ENCODE data around the gene HSPA4. TPM values are rescaled to one million over a fixed set of nuclear protein-coding genes. Genes with fewer than 3 reads are reported as not detected.
A peak's percentile ranks its signal among the peaks of the same experiment; 100 is the strongest.

HSPA4 gene
- total RNA-seq, 4 donors from 2014 or later, result 32.8 to 48.3 (median 45.4) TPM

DNA sequence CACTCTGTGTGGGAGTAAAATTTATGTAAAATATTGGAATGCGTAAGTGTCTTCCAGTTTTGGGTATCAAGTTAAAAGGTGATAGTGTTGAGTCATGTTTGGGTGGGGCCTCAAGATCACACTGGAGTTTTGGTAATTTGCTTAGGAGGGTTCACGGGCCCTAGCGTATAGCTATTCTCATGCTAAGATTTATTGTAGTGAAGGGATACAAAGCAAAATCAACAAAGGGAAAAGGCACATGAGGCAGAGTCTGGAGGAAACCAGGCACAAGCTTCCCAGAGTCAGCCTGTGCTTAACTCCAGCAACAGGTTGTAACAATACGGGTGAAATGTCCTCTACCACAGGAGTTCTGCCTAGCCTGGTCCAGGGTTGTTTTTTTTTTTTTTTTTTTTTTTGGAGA lies 20.2 kb downstream of the HSPA4 start:
- Histone ChIP-seq H3K27ac (no peak overlapping the region), H3K9me3 (no peaks in the 10 kb centered on the region), H3K4me1 (no peaks in the 10 kb centered on the region), H3K36me3 (peaks cover 0 to 64% (median 30%) of the 10 kb centered on the region in 3 donors), H3K27me3 (no peaks in the 10 kb centered on the region), H3K4me3 (no peak overlapping the region)
- no peak for DNase-seq (ENCODE audit: low spot score in 2 of 2)
- 91 to 92% methylated on average over 4 of the region's 4 CpGs for WGBS, 2 donors
- TF ChIP-seq EP300 (IDR thresholded peaks at IDR 0.05) (no peak), POLR2A (IDR thresholded peaks at IDR 0.05) (no peak)
- TF ChIP-seq, protein P1, sequence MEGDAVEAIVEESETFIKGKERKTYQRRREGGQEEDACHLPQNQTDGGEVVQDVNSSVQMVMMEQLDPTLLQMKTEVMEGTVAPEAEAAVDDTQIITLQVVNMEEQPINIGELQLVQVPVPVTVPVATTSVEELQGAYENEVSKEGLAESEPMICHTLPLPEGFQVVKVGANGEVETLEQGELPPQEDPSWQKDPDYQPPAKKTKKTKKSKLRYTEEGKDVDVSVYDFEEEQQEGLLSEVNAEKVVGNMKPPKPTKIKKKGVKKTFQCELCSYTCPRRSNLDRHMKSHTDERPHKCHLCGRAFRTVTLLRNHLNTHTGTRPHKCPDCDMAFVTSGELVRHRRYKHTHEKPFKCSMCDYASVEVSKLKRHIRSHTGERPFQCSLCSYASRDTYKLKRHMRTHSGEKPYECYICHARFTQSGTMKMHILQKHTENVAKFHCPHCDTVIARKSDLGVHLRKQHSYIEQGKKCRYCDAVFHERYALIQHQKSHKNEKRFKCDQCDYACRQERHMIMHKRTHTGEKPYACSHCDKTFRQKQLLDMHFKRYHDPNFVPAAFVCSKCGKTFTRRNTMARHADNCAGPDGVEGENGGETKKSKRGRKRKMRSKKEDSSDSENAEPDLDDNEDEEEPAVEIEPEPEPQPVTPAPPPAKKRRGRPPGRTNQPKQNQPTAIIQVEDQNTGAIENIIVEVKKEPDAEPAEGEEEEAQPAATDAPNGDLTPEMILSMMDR (IDR thresholded peaks at IDR 0.05), result no peak

DNA sequence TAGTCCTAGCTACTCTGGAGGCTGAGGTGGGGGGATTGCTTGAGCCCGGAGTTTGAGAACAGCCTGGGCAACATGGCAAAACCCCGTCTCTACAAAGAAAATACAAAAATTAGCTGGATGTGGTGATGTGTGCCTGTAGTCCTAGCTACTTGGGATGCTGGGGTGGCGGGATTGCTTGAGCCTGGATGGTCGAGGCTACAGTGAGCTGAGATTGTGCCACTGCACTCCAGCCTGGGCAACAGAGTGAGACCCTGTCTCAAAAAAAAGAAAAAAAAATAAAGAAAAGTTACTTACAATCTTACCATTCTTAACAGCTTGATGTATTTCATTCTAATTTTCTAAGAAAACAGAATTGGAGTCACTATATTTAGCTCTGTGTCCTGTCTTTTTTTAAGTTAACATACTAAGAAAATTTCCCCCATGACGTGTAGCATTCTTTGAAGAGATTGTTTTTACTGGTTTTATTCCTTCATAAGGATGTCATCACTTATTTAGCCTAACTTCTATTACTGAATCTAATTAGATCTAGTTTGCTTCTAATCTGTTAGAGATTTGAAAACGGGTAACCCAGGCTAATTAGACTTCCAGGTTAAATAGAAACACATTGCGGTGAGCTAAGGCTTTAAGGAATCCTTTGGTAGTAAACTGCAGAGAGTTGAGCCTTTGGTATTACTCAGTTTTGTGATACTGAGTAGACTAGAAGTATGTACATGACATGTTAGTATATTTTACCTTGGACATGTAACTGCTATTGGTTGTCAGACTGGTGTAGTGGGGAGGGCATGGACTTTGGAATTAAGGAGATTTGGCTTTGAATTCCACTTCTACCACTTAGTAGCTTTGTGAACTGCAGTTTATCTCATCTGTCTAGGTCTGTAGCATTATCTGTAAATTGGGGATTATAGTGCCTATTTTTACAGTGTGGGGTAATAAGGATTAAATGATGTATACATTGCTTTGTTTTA lies 24.0 kb downstream of the HSPA4 start:
- WGBS, 2 donors, result 76 to 77% methylated on average over 7 of the region's 7 CpGs
- H3K9me3 ChIP-seq, result no peaks in the 10 kb centered on the region
- no peaks in the 10 kb centered on the region for H3K27me3 ChIP-seq
- H3K4me3 ChIP-seq, result no peak overlapping the region
- H3K4me1 ChIP-seq, result peaks cover 0 to under 1% (median 0%) of the 10 kb centered on the region in 4 donors
- H3K27ac ChIP-seq, result no peak overlapping the region
- H3K36me3 ChIP-seq, result peaks cover 0 to 48% (median 18%) of the 10 kb centered on the region in 3 donors
- TF ChIP-seq, protein P1 (IDR thresholded peaks at IDR 0.05), result no peak
- TF ChIP-seq POLR2A (IDR thresholded peaks at IDR 0.05) (no peak), EP300 (IDR thresholded peaks at IDR 0.05) (no peak)
- DNase-seq (ENCODE audit: low spot score in 2 of 2), result no peak

DNA sequence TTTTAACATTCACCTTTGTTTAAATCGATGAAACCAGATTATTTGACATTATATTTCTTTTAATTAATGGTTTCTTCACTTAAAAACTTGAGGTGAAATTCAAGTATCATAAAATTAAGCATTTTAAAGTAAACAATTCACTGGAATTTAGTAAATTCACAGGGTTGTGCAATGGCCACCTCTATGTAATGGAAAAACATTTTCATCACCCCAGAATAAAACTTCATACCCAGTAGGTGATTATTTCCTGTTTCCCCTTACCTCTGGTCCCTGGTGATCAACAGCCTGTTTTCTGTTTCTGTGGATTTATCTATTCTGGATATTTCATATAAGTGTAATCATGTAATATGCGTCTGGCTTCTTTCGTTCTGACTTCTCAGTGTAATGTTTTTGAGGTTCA lies 27.2 kb downstream of the HSPA4 start:
- TF ChIP-seq EP300 (IDR thresholded peaks at IDR 0.05) (no peak), POLR2A (IDR thresholded peaks at IDR 0.05) (no peak)
- TF ChIP-seq, protein P1 (IDR thresholded peaks at IDR 0.05), result no peak
- Histone ChIP-seq H3K36me3 (peaks cover 0 to 28% (median 8%) of the 10 kb centered on the region in 3 donors), H3K27ac (no peak overlapping the region), H3K4me1 (peaks cover 0 to 6% (median 0%) of the 10 kb centered on the region in 4 donors), H3K27me3 (no peaks in the 10 kb centered on the region), H3K4me3 (no peak overlapping the region), H3K9me3 (no peaks in the 10 kb centered on the region)
- no peak for DNase-seq (ENCODE audit: low spot score in 2 of 2)
- WGBS, 2 donors, result 96 to 97% methylated on average over 3 of the region's 3 CpGs

DNA sequence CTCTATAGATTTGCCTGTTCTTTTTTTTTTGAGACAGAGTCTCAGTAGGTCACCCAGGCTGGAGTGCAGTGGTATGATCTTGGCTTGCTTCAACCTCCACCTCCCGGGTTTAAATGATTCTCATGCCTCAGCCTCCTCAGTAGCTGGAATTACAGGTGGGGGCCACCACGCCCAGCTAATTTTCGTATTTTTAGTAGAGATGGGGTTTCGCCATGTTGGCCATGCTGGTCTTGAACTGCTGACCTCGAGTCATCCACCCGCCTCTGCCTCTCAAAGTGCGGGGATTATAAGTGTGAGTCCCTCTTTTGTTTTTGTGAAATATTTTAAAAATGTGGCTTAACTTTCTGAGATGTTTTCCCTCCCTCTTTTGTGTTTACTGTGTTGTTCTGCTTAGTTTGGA lies 29.2 kb downstream of the HSPA4 start:
- Histone ChIP-seq H3K27me3 (no peaks in the 10 kb centered on the region), H3K27ac (peak overlapping the region in 1 of 4 donors; percentile 5), H3K4me3 (no peak overlapping the region), H3K4me1 (peaks cover 0 to 6% (median 0%) of the 10 kb centered on the region in 4 donors), H3K36me3 (peaks cover 0 to 28% (median 8%) of the 10 kb centered on the region in 3 donors), H3K9me3 (no peaks in the 10 kb centered on the region)
- no peak for TF ChIP-seq EP300 (IDR thresholded peaks at IDR 0.05)
- TF ChIP-seq, protein P1 (IDR thresholded peaks at IDR 0.05), result no peak
- no peak for TF ChIP-seq POLR2A (IDR thresholded peaks at IDR 0.05)
- 61 to 72% methylated on average over 7 of the region's 7 CpGs for WGBS, 2 donors
- DNase-seq (ENCODE audit: low spot score in 2 of 2), result no peak

DNA sequence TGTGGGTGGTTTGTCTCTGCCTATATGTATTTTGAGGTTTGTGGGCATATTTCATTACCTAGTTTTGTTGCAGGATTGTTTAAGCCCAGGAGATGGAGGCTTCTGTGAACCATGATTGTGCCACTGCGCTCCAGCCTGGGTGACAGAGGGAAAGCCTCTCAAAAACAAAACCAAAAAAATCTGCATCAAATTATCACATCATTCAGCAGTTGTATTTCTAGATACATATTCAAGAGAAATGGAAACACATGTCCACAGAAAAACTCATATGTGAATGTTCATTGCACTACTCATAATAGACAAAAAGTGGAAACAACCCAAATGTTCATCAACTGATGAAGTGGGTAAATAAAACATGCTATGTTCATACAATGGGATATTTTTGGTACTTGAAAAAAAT lies 29.9 kb downstream of the HSPA4 start:
- H3K4me3 ChIP-seq, result no peak overlapping the region
- no peak for TF ChIP-seq EP300 (IDR thresholded peaks at IDR 0.05)
- TF ChIP-seq POLR2A (IDR thresholded peaks at IDR 0.05), result no peak
- TF ChIP-seq, protein P1 (IDR thresholded peaks at IDR 0.05), result no peak
- H3K36me3 ChIP-seq, result peaks cover 0 to 28% (median 7%) of the 10 kb centered on the region in 3 donors
- 86 to 88% methylated on average over 1 of the region's 1 CpG for WGBS, 2 donors
- no peak for DNase-seq (ENCODE audit: low spot score in 2 of 2)
- no peak overlapping the region for H3K27ac ChIP-seq
- no peaks in the 10 kb centered on the region for H3K27me3 ChIP-seq
- no peaks in the 10 kb centered on the region for H3K9me3 ChIP-seq
- H3K4me1 ChIP-seq, result peaks cover 0 to 6% (median 0%) of the 10 kb centered on the region in 4 donors
